ENCODE data around the gene RAB19.

RAB19 gene

GRCh38 chr7:140454657-140455015 lies 50.8 kb downstream of the RAB19 start:
- DNase-seq = no peak

GRCh38 chr7:140455743-140456142 lies 51.9 kb downstream of the RAB19 start:
- DNase-seq = no peak

GRCh38 chr7:140456551-140457051 lies 52.7 kb downstream of the RAB19 start:
- DNase-seq = no peak

GRCh38 chr7:140458201-140458600 lies 54.3 kb downstream of the RAB19 start:
- no peak for DNase-seq

- no peak for DNase-seq
These were observed 55.1 kb downstream of the RAB19 start for GRCh38 chr7:140458916-140459315.

- DNase-seq = no peak
These were observed 59.3 kb downstream of the RAB19 start for GRCh38 chr7:140463111-140463510.

GRCh38 chr7:140475747-140476333 lies 72.0 kb downstream of the RAB19 start:
- DNase-seq = peak; percentile 4 to 68

GRCh38 chr7:140476698-140477261 lies 72.9 kb downstream of the RAB19 start:
- DNase-seq = no peak
